K562 (cell line): ENCODE data around the gene FAM107B. TPM values are rescaled to one million over a fixed set of nuclear protein-coding genes. Genes with fewer than 3 reads are reported as not detected.
A peak's percentile ranks its signal among the peaks of the same experiment; 100 is the strongest.

Experiments
- ATAC-seq: fragments of 200-7000 bp; cut with Tn5 transposase; 3 replicates; pipeline ENCODE4 v1.9.1; 2020; ENCODE audit warnings: moderate library complexity
- BruUV-seq: library from RNA; stranded (reverse); fragments of 400-500 nt; replicated peaks from 2 replicates; lab custom pipeline; 2021; lab: Mats Ljungman, UMichigan
- CTCF ChIA-PET: fragments of 300-600 bp; formaldehyde crosslinking; extraction: SDS; loops from one replicate; lab custom pipeline; 2021; ENCODE audit warnings: low intra/inter-chr PET ratio; lab: Yijun Ruan, JAX
- POLR2A ChIA-PET: fragments of 300-600, 350-650 bp; sonication (Branson Sonifier 250); formaldehyde crosslinking; extraction: SDS; loops from one replicate; lab custom pipeline; 2021; ENCODE audit warnings: antibody characterized with exemption, inconsistent platforms; lab: Yijun Ruan, JAX
- DNase-seq, 4 experiments: peaks; one replicate each; pipeline versions ENCODE4 v3.0.0 to v3.0.0-alpha.2; 2011 to 2018; ENCODE audit warnings: low spot score in 3 of 4, mixed read lengths in 3 of 4; ENCODE audit errors: extremely low read depth in 1 of 4
- FAIRE-seq: peaks from 2 replicates; lab custom pipeline; 2011; peaks lifted over from hg19 to GRCh38; lab: Jason Lieb, UNC
- H2AFZ ChIP-seq: 2 replicates; pipeline ENCODE4 v1.6.0; 2011; ENCODE audit warnings: low read depth, low read length, control low read depth, inconsistent platforms
- H3K27ac ChIP-seq: fragments of 200-600 bp; 3 replicates; pipeline ENCODE4 v1.8.0; 2011; ENCODE audit warnings: low read depth, mild to moderate bottlenecking, control low read depth, inconsistent platforms, low read length, moderate library complexity, mixed read lengths; ENCODE audit errors: extremely low read depth
- H3K27me3 ChIP-seq, 2 experiments: fragments of 300-600 bp in 1 of 2; 2 replicates in 1 of 2; 3 replicates in 1 of 2; pipeline versions ENCODE4 v1.6.0 to v1.8.0; 2011; ENCODE audit warnings: inconsistent platforms in 2 of 2, low read length in 2 of 2, mild to moderate bottlenecking in 1 of 2, mixed read lengths in 1 of 2, moderate library complexity in 1 of 2; ENCODE audit not compliant: control insufficient read depth in 2 of 2, insufficient read depth in 2 of 2
- H3K36me3 ChIP-seq: fragments of 300-600 bp; 3 replicates; pipeline ENCODE4 v1.8.0; 2011; ENCODE audit warnings: mild to moderate bottlenecking, low read length, inconsistent platforms; ENCODE audit not compliant: control insufficient read depth, insufficient read depth
- H3K4me1 ChIP-seq, 2 experiments: fragments of 200-600 bp in 1 of 2; replicated peaks in 1 of 2; 2 replicates in 1 of 2; 3 replicates in 1 of 2; pipeline versions ENCODE4 v1.5.1 to v1.8.0; 2011; ENCODE audit warnings: inconsistent platforms in 2 of 2, low read length in 2 of 2, mild to moderate bottlenecking in 1 of 2, mixed read lengths in 1 of 2, moderate library complexity in 1 of 2; ENCODE audit not compliant: control insufficient read depth in 2 of 2, insufficient read depth in 2 of 2
- H3K4me2 ChIP-seq: 2 replicates; pipeline ENCODE4 v1.6.1; 2011; ENCODE audit warnings: low read length, control low read depth, inconsistent platforms, mixed read lengths; ENCODE audit not compliant: insufficient read depth
- H3K4me3 ChIP-seq: fragments of 200-600 bp; sonication (generic), shearing (Covaris generic); 2 replicates; pipeline ENCODE4 v1.5.1; 2016; ENCODE audit warnings: control low read depth, inconsistent platforms
- H3K79me2 ChIP-seq: fragments of 200-600 bp; 3 replicates; pipeline ENCODE4 v1.8.0; 2011; ENCODE audit warnings: low read length, inconsistent platforms; ENCODE audit not compliant: control insufficient read depth, insufficient read depth
- H3K9ac ChIP-seq, 2 experiments: 2 replicates each; pipeline versions ENCODE4 v1.6.0 to v1.6.1; 2011; ENCODE audit warnings: low read depth in 2 of 2, low read length in 2 of 2, control low read depth in 1 of 2, inconsistent platforms in 1 of 2, mild to moderate bottlenecking in 1 of 2, mixed read lengths in 1 of 2; ENCODE audit not compliant: insufficient read depth in 1 of 2
- H3K9me1 ChIP-seq: one replicate; pipeline ENCODE4 v1.6.0; 2011; ENCODE audit warnings: inconsistent platforms, mild to moderate bottlenecking, low read length, moderate library complexity; ENCODE audit not compliant: control insufficient read depth, insufficient read depth
- H3K9me3 ChIP-seq: replicated peaks from 2 replicates; pipeline ENCODE4 v1.5.1; 2011; ENCODE audit warnings: low read depth, low read length, inconsistent platforms; ENCODE audit not compliant: control insufficient read depth, insufficient read depth
- H4K20me1 ChIP-seq: replicated peaks from 2 replicates; pipeline ENCODE4 v1.6.1; 2011; ENCODE audit warnings: low read length, inconsistent platforms, mixed read lengths; ENCODE audit not compliant: control insufficient read depth, insufficient read depth
- EGR1 ChIP-seq: fragments of 450-650 bp; conservative IDR thresholded peaks from 2 replicates; pipeline ENCODE4 v1.6.1; 2017; ENCODE audit warnings: mild to moderate bottlenecking
- NFIC ChIP-seq: fragments of 450-650 bp; IDR thresholded peaks from 2 replicates; pipeline ENCODE4 v1.6.1; 2017; ENCODE audit warnings: mild to moderate bottlenecking, inconsistent platforms
- PKNOX1 ChIP-seq: fragments of 450-650 bp; IDR thresholded peaks from 2 replicates; pipeline ENCODE4 v1.6.1; 2016
- POLR2AphosphoS5 ChIP-seq: IDR thresholded peaks from 2 replicates; pipeline ENCODE4 v1.6.1; 2011; ENCODE audit warnings: mild to moderate bottlenecking, low read depth, low read length, moderate library complexity; ENCODE audit not compliant: control insufficient read depth, insufficient read depth
- WGBS: fragments of 100-300 bp; shearing (Covaris generic); methylation state at CpG from one replicate; pipeline ENCODE4 v1.1.6; 2016; ENCODE audit warnings: low coverage, mixed read lengths; ENCODE audit not compliant: insufficient coverage; ENCODE audit errors: missing lambda C conversion rate; 5-methylcytosine and 5-hydroxymethylcytosine counted together
- in situ Hi-C: fragments of 300-500 bp; cut with MboI; formaldehyde crosslinking; loops from 4 replicates; pipeline ENCODE4 v1.15.0; 2018; ENCODE audit warnings: inconsistent platforms, mixed read lengths
- intact Hi-C: fragments of 100-400 bp; cut with micrococcal nuclease; formaldehyde crosslinking; loops from 2 replicates; pipeline ENCODE4 v1.14.2; 2022
- polyA plus RNA-seq, 8 experiments: library from polyadenylated mRNA; depleted of rRNA in 4 of 8; stranded (reverse) in 5 of 8; unstranded in 3 of 8; fragments of >200 nt; fragmentation: Nextera tagmentation in 2 of 8; fragmentation: Illumina TruSeq in 1 of 8; extraction: Ambion mirVana in 2 of 8; extraction: Trizol in 1 of 8; gene quantifications; 2 replicates each; pipeline versions ENCODE4 v1.2.1 to v1.2.3, GENCODE V29; 2011 to 2014; ENCODE audit warnings: inconsistent platforms in 1 of 8, missing spikeins in 1 of 8
- total RNA-seq, 7 experiments: library from RNA; depleted of rRNA in 6 of 7; stranded (reverse); fragments of >200 nt in 6 of 7; fragmentation: Illumina TruSeq in 2 of 7; extraction: Trizol in 2 of 7; gene quantifications; 2 replicates each; pipeline versions ENCODE4 v1.2.1 to v1.2.3, GENCODE V29; 2011 to 2021; ENCODE audit warnings: low replicate concordance in 1 of 7

FAM107B gene
- total and polyA plus RNA-seq, 9 of the 15 experiments (the other 6 are each of a cell fraction or from before 2014, with no cell fraction given), result 0.40 to 2.8 (median 1.4) TPM

- ATAC-seq (no peak), FAIRE-seq (no peak), DNase-seq (no peak)
- POLR2A ChIA-PET, result no interaction called here
- Histone ChIP-seq H3K4me3 (no peak overlapping the region), H3K36me3 (no peaks in the 10 kb centered on the region), H3K9me3 (no peaks in the 10 kb centered on the region), H3K27me3 (peaks cover 0 to 5% of the 10 kb centered on the region in 2 experiments; a peak in 3 of 5 replicates), H3K79me2 (no peaks in the 10 kb centered on the region), H3K4me2 (no peak overlapping the region), H2AFZ (no peak overlapping the region), H4K20me1 (no peaks in the 10 kb centered on the region), H3K27ac (no peak overlapping the region), H3K9me1 (no peaks in the 10 kb centered on the region), H3K4me1 (no peaks in the 10 kb centered on the region), H3K9ac (no peak overlapping the region)
- intact Hi-C loops, result no loop called here
- BruUV-seq, result no TSS peak
- in situ Hi-C loops, result no loop called here
- 2% methylated on average over 5 of the region's 5 CpGs for WGBS
- TF ChIP-seq EGR1 (no peak), POLR2AphosphoS5 (no peak)
- CTCF ChIA-PET, result no interaction called here
Observed at GRCh38 chr10:14491811-14492210, 282.9 kb downstream of the FAM107B start.

GRCh38 chr10:14489522-14490177 is 285.0 kb downstream of the FAM107B start:
- CTCF ChIA-PET, result no interaction called here
- H3K4me3 ChIP-seq, result no peak overlapping the region
- POLR2A ChIA-PET, result interaction anchor here (0.5 kb wide), 1 partner anchor 864 kb away, joined by 3 read pairs; no protein-coding TSS in a partner anchor
- TF ChIP-seq PKNOX1, result 0 out of 2 replicates have a peak, but pooled peaks have one; percentile 20
- no peak for TF ChIP-seq NFIC
- 0% methylated on average over 1 of the region's 1 CpG for WGBS
- no peaks in the 10 kb centered on the region for H3K4me1 ChIP-seq
- intact Hi-C loops (no loop called here), in situ Hi-C loops (no loop called here)
- H3K4me2 ChIP-seq, result no peak overlapping the region
- no peak overlapping the region for H3K9ac ChIP-seq
- BruUV-seq, result no TSS peak
- no peaks in the 10 kb centered on the region for H3K36me3 ChIP-seq
- no peak overlapping the region for H2AFZ ChIP-seq
- H3K79me2 ChIP-seq, result no peaks in the 10 kb centered on the region
- H4K20me1 ChIP-seq, result no peaks in the 10 kb centered on the region
- no peaks in the 10 kb centered on the region for H3K9me1 ChIP-seq
- H3K27me3 ChIP-seq, result peaks cover 2 to 9% of the 10 kb centered on the region in 2 experiments; a peak in 3 of 5 replicates
- DNase-seq, result no peak
- no peak for FAIRE-seq
- no peak for ATAC-seq
- no peak overlapping the region for H3K27ac ChIP-seq
- no peaks in the 10 kb centered on the region for H3K9me3 ChIP-seq
